Brain pericyte (primary cell): ENCODE data around the gene SLC35A5.

ENCODE experiments used
- DNase-seq: peaks from one replicate; pipeline ENCODE4 v3.0.0-alpha.2; 2012; ENCODE audit warnings: low read depth, low spot score

Gene SLC35A5

DNA sequence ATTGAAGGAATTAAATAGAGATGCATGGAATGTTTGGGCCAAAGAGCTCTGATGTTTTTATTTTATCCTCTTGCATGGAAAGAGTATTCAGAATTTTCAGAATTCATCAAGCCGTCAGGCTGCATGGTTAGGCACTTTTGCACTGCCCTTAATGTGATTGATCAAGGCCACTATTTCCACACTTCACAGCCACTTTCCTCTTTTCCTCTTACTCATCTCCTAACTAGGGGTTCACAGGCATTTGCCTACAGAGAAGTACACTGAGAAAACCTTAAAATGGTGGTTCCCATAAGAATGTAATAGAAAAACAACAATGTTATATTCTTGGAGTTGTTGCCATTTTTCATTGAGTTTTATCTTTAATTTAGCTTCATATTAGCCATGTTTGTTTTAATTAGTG lies 10.9 kb downstream of the SLC35A5 start:
- no peak for DNase-seq

- DNase-seq, result no peak
Measured at GRCh38 chr3:112579232-112579631, 17.4 kb downstream of the SLC35A5 start.

DNA sequence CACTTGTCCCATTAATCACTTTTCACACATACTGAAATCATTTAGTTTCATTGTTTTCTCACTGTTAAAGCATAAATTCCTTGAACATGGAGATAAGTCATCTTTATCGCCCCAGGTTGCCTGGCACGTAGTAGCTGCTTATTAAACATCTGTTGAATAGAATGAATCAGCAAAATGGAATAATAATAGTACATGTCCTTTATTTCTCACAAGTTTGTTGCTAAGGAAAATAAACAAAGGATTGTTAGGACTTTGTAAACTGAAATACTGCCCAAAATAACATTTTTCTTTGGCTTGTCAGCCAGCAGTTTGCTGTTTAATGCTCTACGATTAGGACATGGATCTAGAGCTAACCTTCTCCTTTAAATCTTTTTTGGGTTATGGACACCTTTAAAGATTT lies 17.9 kb downstream of the SLC35A5 start:
- DNase-seq, result no peak

DNA sequence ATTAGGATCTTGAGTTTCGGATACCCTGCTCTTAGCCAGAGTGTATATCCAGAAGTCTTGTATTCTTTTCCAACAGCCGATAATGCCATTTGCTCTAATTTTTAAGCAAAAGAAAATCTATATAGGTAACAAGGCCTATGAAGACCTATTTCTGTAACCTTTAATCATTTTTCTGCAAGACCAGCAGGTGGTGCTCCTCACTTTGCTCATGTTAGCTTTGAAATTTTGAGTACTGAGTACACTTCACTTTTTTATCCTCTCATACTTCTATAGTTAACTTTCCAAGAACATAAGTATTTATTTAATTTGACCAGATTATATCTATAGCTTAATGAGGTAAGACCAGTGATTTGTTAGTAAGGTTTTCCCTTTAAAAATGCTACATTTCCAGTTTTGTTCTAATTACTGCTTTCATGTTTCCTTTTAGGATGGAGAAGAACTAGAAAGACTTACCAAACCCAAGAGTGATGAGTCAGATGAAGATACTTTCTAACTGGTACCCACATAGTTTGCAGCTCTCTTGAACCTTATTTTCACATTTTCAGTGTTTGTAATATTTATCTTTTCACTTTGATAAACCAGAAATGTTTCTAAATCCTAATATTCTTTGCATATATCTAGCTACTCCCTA lies 20.5 kb downstream of the SLC35A5 start:
- DNase-seq, result no peak

DNA sequence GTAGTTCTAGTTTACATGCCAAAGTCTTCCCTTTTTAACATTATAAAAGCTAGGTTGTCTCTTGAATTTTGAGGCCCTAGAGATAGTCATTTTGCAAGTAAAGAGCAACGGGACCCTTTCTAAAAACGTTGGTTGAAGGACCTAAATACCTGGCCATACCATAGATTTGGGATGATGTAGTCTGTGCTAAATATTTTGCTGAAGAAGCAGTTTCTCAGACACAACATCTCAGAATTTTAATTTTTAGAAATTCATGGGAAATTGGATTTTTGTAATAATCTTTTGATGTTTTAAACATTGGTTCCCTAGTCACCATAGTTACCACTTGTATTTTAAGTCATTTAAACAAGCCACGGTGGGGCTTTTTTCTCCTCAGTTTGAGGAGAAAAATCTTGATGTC lies 21.3 kb downstream of the SLC35A5 start:
- no peak for DNase-seq

DNA sequence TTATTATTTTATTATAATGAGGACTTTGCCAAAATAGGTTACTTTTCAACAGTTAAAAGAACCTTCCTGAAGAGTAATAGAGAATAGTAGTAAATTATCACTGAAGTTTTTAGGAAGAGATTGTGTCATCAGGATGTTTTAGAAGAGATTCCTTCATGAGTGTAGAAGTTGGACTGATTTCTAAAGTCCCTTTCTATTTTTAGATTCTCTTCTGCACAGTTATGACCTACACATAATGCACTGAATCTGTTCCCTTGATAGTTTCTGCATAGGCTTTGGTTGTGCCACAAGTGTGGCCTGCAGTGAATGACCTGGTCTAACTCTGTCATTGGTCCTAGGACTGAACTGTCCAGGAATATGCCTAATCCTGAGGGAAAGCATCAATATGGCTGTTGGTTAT lies 23.9 kb downstream of the SLC35A5 start:
- no peak for DNase-seq

DNA sequence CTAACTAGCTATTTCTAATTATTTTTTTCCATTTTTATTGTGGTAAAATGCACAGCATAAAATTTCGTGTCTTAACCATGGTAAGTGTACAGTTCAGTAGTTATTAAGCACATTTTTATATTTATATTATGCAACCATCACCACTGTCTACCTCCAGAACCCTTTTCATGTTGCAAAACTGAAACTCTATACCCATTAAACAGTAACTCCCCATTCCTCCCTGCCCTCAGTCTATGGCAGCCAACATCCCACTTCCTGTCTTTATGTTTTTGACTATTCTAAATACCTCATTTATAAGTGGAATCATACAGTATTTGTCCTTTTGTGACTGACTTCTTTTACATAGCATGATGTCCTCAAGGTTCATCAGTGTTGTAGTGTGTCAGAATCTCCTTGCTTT lies 25.5 kb downstream of the SLC35A5 start:
- DNase-seq, result no peak

DNA sequence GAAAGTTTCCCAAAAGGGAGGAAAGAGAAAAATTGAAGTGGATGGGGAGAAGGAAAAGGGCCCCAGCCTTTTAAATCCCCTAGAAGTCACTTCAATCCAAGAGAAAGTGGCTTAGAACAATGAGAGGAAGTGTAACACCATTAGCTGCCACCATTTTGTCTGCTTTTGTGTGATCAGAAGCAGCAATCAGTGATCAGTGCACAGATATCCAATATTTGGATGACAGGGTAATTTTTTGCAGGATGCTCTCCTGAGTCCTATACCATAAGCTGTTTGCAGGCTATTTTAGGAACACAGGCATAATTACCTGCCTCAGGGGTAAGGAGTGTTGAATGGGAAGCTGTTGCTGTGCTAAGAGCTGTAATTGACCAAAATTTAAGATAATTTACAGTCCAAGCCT lies 31.4 kb downstream of the SLC35A5 start:
- DNase-seq, result no peak

DNA sequence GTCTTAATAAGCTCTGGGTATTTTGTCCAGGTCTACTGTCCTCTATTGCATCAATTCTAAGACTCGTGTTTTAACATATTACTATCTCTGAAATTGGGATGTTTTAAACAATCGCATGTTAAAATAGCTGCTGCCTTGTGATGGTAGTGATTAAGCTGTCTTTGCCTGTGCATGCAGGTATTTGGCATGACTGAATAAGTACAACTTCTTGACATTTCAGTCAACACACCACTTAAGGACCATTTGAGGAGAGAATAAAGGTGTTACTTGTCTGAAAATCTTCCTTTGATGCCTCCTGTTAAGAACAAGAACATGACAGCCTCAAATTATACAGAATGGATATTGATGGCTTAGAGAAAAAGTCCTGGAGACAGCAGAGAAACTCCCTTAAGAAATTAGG lies 33.0 kb downstream of the SLC35A5 start:
- no peak for DNase-seq

DNA sequence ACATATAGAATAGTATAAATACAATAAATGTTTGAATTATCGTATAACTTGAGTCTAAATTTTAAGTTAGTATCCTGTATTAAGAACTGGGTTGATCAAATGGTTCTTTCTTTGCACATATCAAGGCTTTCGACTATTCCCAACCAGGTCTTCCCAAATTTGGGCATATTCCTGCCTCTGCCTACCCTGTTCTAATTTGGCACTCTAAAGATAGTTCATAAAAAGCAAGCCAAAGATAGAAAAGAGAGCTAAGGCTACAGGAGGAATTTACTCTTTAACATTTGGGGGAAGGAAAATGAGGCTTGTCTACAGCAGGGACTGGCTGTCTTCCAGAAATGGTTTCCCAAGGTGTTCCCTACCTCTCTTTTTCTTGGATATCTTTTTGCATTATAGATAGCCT lies 36.1 kb downstream of the SLC35A5 start:
- no peak for DNase-seq

GRCh38 chr3:112598731-112599130 lies 36.9 kb downstream of the SLC35A5 start:
- no peak for DNase-seq

DNA sequence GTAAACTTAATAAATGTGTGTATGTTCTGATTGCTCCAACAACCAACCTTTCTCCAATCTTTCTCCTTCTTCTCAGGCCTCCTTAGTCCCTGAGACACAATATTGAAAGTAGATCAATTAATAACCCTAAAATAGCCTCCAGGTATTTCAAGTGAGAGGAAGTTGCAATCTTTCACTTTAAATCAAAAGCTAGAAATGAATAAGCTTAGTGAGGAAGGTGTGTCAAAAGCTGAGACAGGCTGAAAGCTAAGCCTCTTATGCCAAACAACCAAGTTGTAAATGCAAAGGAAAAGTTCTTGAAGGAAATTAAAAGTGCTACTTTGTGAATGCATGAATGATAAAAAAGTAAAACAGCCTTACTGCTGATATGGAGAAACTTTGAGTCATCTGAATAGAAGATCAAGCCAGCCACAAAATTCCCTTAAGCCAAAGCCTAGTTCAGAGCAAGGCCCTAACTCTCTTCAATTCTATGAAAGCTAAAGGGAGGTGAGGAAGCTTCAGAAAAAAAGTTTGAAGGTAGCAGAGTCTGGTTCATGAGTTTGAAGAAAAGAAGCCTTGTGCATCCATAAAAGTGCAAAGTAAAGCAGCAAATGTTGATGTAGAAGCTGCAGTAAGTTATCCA lies 40.5 kb downstream of the SLC35A5 start:
- no peak for DNase-seq

- peak; percentile 47 for DNase-seq
Measured at GRCh38 chr3:112604536-112604935, 42.7 kb downstream of the SLC35A5 start.

- peak; percentile 95 for DNase-seq
Measured at GRCh38 chr3:112605285-112605684, 43.4 kb downstream of the SLC35A5 start.

DNA sequence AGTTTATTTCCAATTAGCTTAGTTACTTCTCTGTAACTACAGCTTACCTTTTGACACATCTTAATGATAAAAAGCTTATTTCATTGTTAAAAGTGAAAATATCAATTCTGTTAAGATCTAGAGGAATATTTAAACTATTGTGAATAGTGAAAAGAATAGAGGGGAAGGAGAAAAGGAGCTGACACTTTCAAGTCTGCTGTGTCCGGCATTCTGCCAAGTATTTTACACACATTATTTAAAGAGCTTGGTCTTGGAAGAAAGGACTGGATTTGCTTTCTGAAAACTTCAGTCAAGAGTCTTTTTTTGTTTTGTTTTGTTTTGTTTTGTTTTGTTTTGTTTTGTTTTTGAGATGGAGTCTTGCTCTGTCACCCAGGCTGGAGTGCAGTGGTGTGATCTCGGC lies 44.3 kb downstream of the SLC35A5 start:
- no peak for DNase-seq

GRCh38 chr3:112607863-112608262 lies 46.0 kb downstream of the SLC35A5 start:
- DNase-seq, result no peak

DNA sequence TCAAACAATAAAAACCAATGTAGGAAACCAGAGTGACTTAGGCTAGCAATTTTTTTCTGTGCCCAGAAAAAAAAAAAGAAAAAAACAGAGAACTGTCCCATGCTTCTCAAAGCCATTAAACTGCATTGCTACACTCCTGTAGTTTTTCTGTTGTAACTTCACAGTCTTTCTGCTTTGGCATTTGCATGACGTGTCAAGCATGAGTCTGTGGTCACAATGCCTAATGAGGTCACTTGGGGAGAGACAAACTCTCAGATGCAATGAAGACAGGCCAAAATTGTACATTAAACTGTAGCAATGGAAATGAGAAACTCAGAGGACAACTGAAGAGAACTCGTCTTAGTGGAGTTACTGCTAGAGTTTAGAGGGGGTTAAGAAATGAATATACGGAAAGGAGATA lies 48.3 kb downstream of the SLC35A5 start:
- DNase-seq, result no peak

- DNase-seq, result no peak
Measured at GRCh38 chr3:112611752-112612515, 50.1 kb downstream of the SLC35A5 start.

- no peak for DNase-seq
Measured at GRCh38 chr3:112615989-112616731, 54.3 kb downstream of the SLC35A5 start.

DNA sequence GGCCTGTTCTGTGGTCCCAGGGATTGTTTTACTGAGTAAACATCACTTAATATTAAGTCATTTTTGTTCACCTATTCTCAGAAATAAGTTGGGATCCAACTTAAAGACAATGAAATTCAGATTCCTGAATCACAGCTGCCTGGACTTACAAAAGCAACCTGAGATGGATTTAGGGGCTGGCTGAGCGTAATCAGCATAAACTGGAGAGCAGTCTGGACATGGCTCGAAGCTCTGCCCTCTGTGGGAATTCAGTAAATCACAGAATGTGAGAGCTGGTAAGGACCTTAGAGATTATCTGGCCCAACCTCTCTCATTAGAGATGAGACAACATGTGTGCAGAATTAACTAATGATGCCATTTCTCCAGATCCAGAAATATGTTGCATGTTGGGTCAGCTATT lies 55.4 kb downstream of the SLC35A5 start:
- DNase-seq, result no peak

GRCh38 chr3:112619295-112619694 lies 57.5 kb downstream of the SLC35A5 start:
- DNase-seq, result no peak

DNA sequence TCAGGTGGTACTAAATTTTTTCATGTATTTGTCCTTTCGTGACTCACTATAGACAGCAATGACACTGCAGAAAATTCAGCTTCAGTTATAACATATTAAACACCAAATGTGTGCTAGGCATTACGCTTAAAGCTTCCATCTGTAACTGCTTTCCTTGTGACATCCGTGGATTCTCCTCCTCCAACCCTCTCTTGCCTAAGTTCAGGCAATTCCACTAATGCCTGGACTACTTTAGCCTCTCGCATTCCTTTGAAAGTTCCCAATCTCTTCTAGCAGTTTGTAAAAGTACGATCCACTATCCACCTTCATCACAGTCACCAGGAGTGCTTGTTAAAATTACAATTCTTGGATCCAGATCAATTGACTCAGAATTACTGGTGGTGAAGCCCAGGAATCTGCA lies 61.4 kb downstream of the SLC35A5 start:
- DNase-seq, result no peak
